Raji (cell line): ENCODE results near the gene EEF1G.

Source experiments
- POLR2A ChIP-seq: IDR thresholded peaks from 2 replicates; pipeline ENCODE4 v1.6.1; 2011; ENCODE audit warnings: low read depth, low read length, control low read depth; ENCODE audit not compliant: insufficient read depth

EEF1G gene

DNA sequence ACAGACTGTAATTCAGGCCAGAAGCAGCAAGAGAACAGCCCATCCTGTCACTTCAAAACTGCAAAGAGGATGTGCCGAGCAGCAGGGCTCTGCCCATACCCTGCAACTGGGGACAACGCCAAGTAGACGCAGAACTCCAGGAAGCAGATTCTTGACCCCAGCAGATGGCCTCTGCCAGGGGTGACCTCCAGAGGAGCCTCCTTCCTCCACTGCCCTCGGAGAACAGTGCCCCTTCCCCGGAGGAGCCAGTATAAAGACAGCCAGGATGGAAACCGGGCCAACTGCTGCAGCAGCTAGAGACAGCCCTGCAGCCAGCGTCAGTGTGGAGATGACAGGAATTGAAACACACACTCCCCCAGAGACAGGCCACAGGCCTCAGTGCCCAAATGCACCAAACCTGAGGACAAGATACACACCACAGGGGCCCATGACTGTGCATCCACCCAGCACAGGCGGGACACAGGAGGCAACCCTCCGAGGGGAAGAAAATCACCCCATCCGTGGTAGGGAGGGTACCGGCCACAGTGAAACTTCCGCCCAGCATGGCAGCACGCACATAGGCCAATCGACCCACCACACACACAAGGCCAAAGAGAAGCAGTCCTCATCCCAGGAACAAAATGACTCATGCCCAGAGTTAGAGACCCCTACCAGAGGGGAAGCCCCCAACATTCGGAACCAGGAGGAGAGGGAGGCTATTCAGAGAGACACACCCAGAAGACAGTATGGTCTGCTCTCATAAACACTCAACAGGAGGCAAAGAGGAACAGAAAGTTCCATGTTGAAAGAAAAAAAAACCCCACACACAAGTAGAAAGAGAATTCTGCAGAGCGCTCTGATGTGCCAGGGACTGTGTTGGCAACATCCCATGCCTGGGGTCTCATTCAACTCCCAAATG, 32.6 kb downstream of the EEF1G start:
- TF ChIP-seq POLR2A = no peak

DNA sequence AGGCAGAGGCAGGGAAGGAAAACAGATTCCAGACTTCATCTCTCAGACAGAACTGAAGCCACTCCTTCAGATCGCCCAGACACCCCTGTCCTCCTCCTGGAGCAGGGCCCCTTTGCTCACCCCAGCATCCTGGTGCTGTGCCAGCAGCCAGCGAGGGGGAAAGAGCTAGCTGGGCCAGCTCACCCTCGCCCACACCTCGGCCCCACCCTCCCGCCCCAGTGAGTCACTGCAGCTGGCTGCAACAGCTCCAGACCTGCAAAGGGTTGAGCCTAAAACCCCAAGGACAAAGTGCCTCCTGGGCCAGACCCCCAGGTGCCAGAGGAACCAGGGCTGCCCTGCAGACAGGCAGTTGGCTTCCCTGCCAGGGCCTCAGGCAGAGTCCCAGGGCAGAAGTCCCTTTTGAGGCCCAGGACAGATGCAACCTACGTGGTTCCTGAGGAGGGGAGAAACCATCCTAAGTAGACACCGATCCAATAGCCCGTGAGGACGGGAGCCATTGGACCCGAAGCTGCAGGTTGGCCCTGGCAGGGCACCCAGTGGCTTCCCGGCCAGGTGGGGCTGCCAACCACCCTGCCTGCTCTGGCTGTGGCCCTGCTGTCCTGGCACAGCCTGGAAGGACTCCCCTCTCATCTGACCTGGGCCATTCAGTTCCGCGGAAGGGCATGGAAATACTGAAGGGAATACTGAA, 34.3 kb downstream of the EEF1G start:
- TF ChIP-seq POLR2A = no peak

DNA sequence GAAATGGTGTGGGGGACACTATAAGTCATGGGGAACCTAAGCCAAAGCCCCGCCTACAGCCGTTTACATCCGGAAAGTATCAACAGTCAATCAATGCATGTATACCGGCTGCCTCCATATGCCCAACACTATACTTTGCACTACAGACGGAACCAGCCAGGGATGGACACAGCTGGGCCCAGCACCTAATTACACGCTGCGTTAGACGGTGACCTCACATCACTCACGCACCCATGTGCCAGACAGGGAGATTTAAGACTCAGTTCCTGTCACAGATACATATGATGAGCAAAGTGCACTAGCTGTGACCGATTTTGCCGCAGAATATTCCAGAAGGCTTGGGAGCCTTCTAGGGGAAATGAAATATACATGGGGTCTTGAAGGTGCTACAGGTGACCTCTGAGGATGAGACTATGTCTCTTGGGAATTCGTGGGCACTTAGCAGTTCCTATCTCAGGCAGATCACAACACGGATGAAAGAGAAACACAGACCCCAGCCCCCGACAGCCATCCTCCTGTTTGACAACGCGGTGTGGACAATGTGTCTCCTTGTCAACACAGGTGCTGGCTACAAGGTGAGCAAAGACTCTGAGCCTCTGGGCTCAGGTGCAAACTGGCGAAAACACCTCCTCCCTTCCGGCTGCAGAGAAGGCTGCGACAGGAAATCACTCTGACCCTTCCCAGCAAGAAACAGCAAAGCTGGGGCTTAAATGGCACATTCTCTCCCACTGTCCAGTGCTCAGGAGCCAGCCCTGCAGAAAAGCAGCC, 35.0 kb downstream of the EEF1G start:
- TF ChIP-seq POLR2A = no peak

DNA sequence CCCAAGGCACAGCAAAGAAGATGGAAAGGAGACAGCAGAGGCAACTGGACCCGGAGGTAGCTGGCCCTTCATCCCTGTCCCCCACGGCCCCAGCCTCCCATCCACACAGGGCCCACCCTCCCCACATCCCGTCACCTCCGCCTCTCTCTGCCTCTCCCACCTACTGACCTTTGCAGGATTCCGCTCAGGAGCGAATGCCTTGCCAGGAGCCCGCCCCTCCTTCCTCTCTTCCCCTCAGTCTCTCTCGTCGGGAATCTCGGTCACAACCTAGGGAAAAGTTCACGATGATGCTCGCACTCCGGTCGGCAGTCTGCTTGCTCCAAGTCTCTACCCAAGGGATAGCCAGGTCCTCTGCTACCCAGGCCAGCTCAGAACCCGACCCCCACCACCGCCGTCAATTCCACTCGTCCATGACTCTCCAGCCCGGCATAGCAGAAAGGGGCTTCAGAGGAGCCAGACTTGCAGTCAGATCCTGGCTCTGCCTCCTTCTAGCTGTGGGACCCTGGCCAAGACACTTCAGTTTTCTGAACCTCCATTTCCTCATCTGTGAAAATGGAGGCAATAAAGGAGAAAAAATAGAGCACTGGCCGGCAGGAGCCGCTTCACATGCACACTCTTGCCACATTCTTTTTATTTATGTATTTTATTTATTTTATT, 37.3 kb downstream of the EEF1G start:
- no peak for TF ChIP-seq POLR2A

DNA sequence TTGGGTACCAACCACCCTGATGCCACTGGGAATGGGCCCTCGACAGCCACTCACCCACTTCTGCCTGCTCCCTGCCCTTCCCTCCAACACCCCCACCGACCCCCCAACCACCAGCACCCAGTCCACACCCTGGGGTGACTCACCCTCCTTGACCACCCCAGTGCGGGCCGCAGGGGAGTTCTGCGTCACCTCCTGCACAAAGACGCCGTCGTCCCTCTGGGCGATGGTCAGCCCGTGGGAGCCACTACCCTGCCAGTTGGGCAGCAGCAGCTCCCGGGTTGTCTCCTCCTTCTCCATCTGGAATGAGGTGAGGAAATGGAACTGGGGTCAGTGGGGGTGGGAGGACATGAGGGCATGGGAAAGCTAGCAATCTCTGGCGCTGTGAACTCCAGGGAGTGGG, 37.9 kb downstream of the EEF1G start:
- no peak for TF ChIP-seq POLR2A

DNA sequence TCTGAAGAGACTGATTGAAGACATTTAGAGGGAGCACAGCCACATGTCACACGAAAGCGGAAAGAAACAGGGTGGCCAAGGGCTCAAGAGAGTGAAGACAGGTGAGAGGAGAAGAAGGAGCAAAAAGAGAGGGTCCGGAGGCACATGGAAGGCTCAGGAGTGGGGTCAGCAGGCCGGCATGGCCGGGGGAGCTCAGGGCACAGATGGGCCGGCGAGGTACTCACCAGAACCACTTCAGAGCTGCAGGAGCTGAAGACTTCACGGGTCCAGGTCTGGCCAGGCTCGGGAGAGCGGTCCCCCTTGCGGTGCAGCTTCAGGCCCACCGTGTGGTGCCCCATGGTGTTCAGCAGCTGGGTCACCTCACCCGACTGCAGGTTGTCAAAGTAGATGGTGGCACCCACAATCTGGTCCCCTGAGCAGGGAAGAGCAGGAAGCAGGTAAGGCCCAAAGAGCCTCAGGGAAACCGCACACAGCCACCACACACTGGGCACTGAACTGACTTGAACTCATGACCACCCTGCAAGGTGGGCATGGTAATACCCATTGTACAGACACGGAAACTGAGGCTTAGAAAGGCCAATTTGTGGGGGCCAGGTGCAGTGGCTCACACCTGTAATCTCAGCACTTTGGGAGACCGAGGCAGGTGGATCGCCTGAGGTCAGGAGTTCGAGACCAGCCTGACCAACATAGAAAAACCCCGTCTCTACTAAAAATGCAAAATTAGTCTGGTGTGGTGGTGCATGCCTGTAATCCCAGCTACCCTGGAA, 38.7 kb downstream of the EEF1G start:
- no peak for TF ChIP-seq POLR2A

DNA sequence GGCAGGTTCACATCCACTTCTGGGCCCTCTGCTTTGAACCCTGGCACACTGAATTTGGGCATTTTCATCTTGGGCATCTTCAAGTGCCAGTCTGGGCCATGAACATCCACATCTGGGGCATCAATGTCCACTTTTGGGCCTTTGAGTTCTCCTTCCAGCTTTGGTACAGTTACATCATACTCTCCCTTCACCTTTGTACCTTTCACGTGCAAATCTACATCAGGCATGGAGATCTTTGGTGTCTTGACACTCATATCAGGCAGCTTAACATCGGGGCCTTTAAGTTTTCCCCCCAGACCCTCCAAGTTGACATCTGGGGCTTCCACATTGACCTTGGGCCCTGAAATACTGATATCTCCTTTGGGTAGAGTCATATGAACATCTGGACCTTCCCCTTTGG, 41.6 kb downstream of the EEF1G start:
- TF ChIP-seq POLR2A = no peak

DNA sequence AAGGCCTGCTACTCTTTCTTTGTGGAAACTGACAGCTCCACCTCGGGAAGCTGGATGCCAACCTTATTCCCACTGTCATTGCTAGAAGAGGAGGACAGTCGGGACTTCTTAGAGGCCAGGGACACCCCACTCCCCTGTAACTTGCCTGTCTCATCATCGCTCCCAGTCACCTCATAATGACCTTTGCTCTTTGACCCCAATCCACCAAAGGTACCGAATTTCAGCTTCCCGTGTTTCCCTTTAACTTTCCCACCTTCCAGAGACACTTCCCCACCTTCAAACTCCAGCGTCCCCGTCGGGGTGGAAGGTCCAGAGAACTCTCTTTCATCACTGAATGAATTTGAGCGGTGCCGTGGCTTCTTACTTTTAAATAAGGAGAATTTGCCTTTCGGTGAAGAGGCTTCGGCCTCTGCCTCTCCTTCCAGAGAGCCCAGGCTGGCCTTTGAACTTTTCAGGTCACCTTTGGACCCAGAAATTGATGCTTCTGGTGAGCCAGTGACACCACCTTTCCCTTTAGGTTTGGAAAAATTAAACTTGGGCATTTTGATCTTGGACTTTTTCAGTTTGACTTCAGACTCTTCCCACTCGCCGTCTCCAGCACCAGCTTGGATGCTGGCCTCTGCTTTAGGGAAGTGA, 56.8 kb downstream of the EEF1G start:
- no peak for TF ChIP-seq POLR2A

DNA sequence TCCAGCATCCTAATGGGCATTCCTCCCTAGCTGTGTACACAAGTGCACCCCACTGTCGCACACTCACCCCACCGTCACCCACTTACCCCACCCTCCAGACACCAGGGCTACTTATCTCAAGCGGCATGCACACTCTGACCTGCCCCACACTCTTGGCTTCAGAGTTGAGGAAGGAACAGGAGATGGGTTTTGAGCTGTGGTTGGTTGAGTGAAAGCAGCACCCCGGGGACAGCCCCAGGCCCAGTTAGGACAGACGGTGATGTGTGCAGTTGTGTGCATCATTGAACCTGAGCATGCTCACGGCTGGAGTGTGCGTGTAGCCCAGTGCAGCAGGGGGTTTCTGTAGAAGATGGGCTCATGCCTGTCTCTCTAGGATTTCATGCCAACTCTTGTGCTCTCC, 59.5 kb downstream of the EEF1G start:
- no peak for TF ChIP-seq POLR2A

DNA sequence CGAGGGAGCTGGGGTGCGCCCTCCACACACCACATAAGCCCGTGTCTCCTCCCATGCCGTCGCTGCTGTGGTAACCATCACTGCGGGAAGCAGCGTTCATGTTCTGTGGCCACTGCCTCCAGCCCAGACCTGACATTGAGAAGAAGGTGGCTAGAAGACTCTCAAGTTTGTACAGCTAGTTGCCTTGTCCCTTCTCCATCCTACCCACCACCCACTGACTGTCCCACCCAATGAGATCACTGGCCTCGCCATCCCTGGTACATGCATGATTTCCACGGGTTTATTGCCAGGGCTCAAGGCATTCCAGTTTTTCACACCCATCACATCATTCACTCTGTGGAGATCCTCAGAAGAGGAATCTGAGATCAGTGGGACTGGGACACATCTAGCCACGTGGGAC, 60.1 kb downstream of the EEF1G start:
- no peak for TF ChIP-seq POLR2A

DNA sequence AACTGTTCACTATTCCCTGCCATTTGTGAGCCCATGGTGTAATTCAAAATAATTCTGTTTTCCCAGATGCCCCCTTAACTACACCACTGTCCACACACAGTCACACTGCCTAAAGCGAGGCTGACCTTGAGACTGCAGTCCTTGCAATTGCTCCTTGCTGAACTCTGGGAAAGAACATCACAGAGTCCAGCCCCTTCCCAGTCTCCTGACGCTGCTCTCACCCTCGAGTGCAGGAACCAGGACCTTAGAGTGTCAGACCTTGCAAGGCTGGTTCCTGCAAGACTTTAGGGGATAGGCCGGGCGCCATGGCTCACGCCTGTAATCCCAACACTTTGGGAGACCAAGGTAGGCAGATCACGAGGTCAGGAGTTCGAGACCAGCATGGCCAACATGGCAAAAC, 60.7 kb downstream of the EEF1G start:
- TF ChIP-seq POLR2A = no peak
